OCI-LY7 (cell line): ENCODE data around the gene DENND1B.

ENCODE experiments used
- CTCF ChIP-seq: fragments of 200-600 bp; sonication (generic); conservative IDR thresholded peaks from 2 replicates; pipeline ENCODE4 v1.5.1; 2014; ENCODE audit warnings: mild to moderate bottlenecking, antibody characterized with exemption, low read length, moderate library complexity, mixed read lengths
- EZH2phosphoT487 ChIP-seq: fragments of 200-600 bp; sonication (generic); IDR thresholded peaks from 2 replicates; pipeline ENCODE4 v1.6.1; 2018; ENCODE audit warnings: low read depth, borderline replicate concordance, mild to moderate bottlenecking, mixed run types, antibody characterized with exemption, low read length, moderate library complexity, mixed read lengths

- TF ChIP-seq CTCF (no peak), EZH2phosphoT487 (no peak)
Observed at GRCh38 chr1:197735461-197735860, 39.8 kb downstream of the DENND1B start.
